NB4 (cell line): ENCODE data around the gene EDC4.

ENCODE experiments used
- DNase-seq: peaks from one replicate; pipeline ENCODE4 v3.0.0; 2010; ENCODE audit warnings: low read depth
- H3K4me3 ChIP-seq: one replicate; pipeline ENCODE4 v1.5.1; 2011; ENCODE audit warnings: mild to moderate bottlenecking, low read depth, low read length, moderate library complexity
- MYC ChIP-seq: IDR thresholded peaks from 2 replicates; pipeline ENCODE4 v1.6.1; 2011; ENCODE audit warnings: low read depth, low read length
- POLR2A ChIP-seq: IDR thresholded peaks from 2 replicates; pipeline ENCODE4 v1.6.1; 2011; ENCODE audit warnings: mild to moderate bottlenecking; ENCODE audit not compliant: insufficient read length; ENCODE audit errors: extremely low read depth
- TF ChIP-seq, protein P1 (sequence below): IDR thresholded peaks from one replicate; pipeline ENCODE4 v1.5.1; 2012; ENCODE audit warnings: low read depth, low read length
- TF ChIP-seq, protein P2 (sequence below): IDR thresholded peaks from 2 replicates; pipeline ENCODE4 v1.6.1; 2011; ENCODE audit warnings: low read depth, low read length

The EDC4 gene

DNA sequence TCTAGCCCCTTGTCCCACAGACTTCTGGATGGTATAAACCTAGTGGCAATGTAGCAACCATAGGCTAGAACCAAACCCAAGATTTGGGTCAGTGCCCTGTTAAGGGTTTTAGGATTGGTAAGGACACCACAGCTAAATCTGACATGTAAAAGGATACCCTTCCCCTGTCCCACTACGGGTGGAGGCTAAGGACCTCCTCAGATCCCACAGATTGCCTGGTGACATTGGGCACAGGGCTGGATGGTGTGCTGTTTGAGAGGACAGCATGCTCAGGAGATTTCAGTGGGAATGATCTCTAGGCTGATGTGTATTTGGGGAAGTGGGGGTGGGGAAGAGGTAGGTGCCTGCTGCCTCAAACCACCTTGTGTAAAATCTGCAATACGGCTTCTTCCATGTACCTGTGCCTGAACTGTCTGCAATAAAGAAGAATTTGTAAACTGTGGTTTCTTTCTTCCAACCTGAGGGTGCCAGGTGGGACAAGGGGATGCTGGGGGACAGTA lies 671 bp upstream of the EDC4 start:
- H3K4me3 ChIP-seq, result peak overlapping the region; percentile 79
- TF ChIP-seq POLR2A, result no peak
- TF ChIP-seq, protein P1, sequence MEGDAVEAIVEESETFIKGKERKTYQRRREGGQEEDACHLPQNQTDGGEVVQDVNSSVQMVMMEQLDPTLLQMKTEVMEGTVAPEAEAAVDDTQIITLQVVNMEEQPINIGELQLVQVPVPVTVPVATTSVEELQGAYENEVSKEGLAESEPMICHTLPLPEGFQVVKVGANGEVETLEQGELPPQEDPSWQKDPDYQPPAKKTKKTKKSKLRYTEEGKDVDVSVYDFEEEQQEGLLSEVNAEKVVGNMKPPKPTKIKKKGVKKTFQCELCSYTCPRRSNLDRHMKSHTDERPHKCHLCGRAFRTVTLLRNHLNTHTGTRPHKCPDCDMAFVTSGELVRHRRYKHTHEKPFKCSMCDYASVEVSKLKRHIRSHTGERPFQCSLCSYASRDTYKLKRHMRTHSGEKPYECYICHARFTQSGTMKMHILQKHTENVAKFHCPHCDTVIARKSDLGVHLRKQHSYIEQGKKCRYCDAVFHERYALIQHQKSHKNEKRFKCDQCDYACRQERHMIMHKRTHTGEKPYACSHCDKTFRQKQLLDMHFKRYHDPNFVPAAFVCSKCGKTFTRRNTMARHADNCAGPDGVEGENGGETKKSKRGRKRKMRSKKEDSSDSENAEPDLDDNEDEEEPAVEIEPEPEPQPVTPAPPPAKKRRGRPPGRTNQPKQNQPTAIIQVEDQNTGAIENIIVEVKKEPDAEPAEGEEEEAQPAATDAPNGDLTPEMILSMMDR, result no peak
- peak; percentile 31 for DNase-seq

GRCh38 chr16:67873435-67874370 lies 851 bp downstream of the EDC4 start:
- TF ChIP-seq, protein P1, result no peak
- TF ChIP-seq POLR2A (no peak), MYC (no peak)
- DNase-seq, result no peak
- H3K4me3 ChIP-seq, result peak overlapping the region; percentile 79

- DNase-seq, result no peak
- no peak for TF ChIP-seq MYC
- TF ChIP-seq, protein P1, result no peak
- TF ChIP-seq, protein P2, sequence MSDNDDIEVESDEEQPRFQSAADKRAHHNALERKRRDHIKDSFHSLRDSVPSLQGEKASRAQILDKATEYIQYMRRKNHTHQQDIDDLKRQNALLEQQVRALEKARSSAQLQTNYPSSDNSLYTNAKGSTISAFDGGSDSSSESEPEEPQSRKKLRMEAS, result no peak
- peak overlapping the region; percentile 79 for H3K4me3 ChIP-seq
Measured at GRCh38 chr16:67874372-67874771, 1.5 kb downstream of the EDC4 start.

- DNase-seq, result no peak
- H3K4me3 ChIP-seq, result no peak overlapping the region
- TF ChIP-seq, protein P1, result no peak
- TF ChIP-seq POLR2A (no peak), MYC (no peak)
- TF ChIP-seq, protein P2, result no peak
Measured at GRCh38 chr16:67877064-67877463, 4.2 kb downstream of the EDC4 start.

DNA sequence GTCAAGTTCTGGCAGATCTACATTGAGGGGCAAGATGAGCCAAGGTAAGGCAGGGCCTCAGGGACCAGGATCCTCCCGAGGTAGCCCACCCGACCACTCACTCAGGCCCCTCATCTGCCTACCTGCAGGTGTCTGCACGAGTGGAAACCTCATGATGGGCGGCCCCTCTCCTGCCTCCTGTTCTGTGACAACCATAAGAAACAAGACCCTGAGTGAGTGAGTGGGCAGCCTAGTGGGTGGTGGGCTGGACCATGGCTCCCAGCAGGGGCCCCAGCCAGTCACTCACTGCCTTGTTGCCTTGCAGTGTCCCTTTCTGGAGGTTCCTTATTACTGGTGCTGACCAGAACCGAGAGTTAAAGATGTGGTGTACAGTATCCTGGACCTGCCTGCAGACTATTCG lies 5.4 kb downstream of the EDC4 start:
- no peak overlapping the region for H3K4me3 ChIP-seq
- no peak for DNase-seq
- TF ChIP-seq, protein P1, result no peak
- no peak for TF ChIP-seq POLR2A
- TF ChIP-seq, protein P2, result no peak
- TF ChIP-seq MYC, result no peak
